Skeletal muscle satellite cell (primary cell): ENCODE data around the gene TMPRSS9.
"Not testable (repeated sequence)": the region's sequence is repeated elsewhere in the genome, so short reads cannot be mapped to it uniquely, and the experiment has no call there.

Experiments used
- H3K27me3 ChIP-seq: 2 replicates; pipeline ENCODE4 v1.7.0; 2013; ENCODE audit warnings: low read length; ENCODE audit not compliant: control insufficient read depth, insufficient read depth
- H3K36me3 ChIP-seq: 2 replicates; pipeline ENCODE4 v1.7.0; 2013; ENCODE audit warnings: mild to moderate bottlenecking, control low read depth, low read length; ENCODE audit not compliant: insufficient read depth
- H3K4me1 ChIP-seq: 2 replicates; pipeline ENCODE4 v1.7.0; 2013; ENCODE audit warnings: low read length; ENCODE audit not compliant: control insufficient read depth, insufficient read depth
- H3K4me2 ChIP-seq: 2 replicates; pipeline ENCODE4 v1.7.0; 2013; ENCODE audit warnings: mild to moderate bottlenecking, low read length
- H3K4me3 ChIP-seq: 2 replicates; pipeline ENCODE4 v1.7.0; 2013; ENCODE audit warnings: low read length
- H3K9ac ChIP-seq: 2 replicates; pipeline ENCODE4 v1.7.0; 2013; ENCODE audit warnings: mild to moderate bottlenecking, low read depth, low read length, moderate library complexity
- H3K9me3 ChIP-seq: replicated peaks from 2 replicates; pipeline ENCODE4 v1.7.0; 2013; ENCODE audit warnings: mild to moderate bottlenecking, control low read depth, low read length

Gene TMPRSS9

DNA sequence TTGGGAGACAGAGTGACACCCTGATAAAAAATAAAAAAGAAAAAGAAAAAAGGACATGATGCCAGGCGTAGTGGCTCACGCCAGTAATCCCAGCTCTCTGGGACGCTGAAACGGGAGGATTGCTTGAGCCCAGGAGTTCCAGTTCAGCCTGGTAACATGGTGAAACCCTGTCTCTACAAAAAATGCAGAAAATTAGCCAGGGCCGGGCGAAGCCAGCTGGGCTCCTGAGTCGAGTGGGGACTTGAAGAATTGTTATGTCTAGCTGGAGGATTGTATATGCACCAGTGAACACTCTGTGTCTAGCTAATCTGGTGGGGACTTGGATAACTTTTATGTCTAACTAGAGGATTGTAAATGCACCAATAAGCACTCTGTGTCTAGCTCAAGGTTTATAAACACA, 32.3 kb downstream of the TMPRSS9 start:
- Histone ChIP-seq H3K9ac (no peak overlapping the region), H3K27me3 (peaks cover 26% of the 10 kb centered on the region), H3K9me3 (no peaks in the 10 kb centered on the region), H3K4me3 (no peak overlapping the region), H3K36me3 (no peaks in the 10 kb centered on the region), H3K4me2 (no peak overlapping the region), H3K4me1 (no peaks in the 10 kb centered on the region)

DNA sequence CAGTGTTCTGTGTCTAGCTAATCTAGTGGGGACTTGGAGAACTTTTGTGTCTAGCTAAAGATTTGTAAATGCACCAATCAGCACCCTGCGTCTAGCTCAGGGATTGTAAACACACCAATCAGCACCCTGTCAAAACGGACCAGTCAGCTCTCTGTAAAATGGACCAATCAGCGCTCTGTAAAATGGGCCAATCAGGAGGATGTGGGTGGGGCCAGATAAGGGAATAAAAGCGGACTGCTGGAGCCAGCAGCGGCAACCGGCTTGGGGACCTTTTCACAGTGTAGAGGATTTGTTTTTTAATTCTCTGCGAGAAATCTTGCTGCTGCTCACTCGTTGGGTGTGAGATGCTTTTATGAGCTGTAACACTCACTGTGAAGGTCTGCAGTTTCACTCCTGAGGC, 32.8 kb downstream of the TMPRSS9 start:
- H3K9ac ChIP-seq, result not testable (repeated sequence)

DNA sequence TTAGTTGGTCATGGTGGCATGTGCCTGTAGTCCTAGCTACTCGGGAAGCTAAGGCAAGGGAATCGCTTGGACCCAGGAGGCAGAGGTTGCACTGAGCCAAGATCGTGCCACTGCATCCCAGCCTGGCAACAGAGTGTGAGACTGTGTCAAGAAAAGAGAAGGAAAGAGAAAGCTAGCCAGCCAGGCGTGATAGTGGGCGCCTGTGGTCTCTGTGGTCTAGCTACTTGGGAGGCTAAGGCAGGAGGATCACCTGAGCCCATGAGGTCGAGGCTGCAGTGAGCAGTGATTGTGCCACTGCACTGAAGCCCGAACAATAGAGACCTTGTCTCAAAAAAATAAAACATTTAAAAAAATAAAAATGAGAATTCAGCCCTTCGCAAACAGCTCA, 34.0 kb downstream of the TMPRSS9 start:
- Histone ChIP-seq H3K36me3 (no peaks in the 10 kb centered on the region), H3K4me1 (no peaks in the 10 kb centered on the region), H3K9me3 (no peaks in the 10 kb centered on the region), H3K4me3 (no peak overlapping the region), H3K4me2 (no peak overlapping the region), H3K9ac (no peak overlapping the region), H3K27me3 (peaks cover 13% of the 10 kb centered on the region)

More for the DNA sequence above, 32.8 kb downstream of the TMPRSS9 start:
- H3K27me3 ChIP-seq, result peaks cover 20% of the 10 kb centered on the region
- not testable (repeated sequence) for H3K36me3 ChIP-seq, H3K9me3 ChIP-seq, H3K4me1 ChIP-seq, H3K4me3 ChIP-seq, H3K4me2 ChIP-seq

DNA sequence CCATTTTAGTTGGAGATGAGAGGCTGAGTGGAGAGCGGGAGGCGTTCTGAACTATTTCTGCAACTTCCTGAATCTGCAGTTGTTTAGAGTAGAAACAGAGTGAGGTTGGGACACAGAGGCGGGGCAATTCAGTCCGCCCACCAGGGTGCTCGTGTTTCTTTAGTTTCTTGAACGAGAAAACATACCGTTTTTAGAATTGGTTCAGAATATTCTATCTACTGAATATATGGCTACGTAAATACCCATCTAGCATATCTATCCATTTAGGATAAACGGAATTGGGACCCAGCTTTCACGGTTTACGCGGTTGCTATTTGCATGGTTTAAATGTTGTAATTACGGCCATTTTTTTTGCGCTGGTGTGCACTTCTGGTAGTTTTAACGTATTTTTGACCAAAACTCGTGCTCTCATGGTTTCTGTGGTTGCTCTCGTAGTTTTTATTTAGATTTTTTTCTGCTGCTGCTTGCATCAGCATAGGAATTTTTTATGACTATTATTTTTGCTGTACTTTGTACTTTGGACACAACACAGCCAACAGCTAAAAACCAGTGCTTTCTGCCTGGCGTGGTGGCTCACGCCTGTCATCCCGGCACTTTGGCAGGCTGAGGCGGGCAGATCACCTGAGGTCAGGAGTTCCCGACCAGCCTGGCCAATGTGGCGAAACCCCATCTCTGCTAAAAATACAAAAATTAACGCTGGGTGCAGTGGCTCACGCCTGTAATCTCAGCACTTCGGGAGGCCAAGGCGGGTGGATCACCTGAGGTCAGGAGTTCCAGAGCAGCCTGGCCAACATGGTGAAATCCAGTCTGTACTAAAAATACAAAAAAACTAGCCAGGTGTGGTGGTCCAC, 34.6 kb downstream of the TMPRSS9 start:
- Histone ChIP-seq H3K4me3 (no peak overlapping the region), H3K4me1 (no peaks in the 10 kb centered on the region), H3K9me3 (no peaks in the 10 kb centered on the region), H3K27me3 (peaks cover 10% of the 10 kb centered on the region), H3K4me2 (no peak overlapping the region), H3K9ac (no peak overlapping the region), H3K36me3 (no peaks in the 10 kb centered on the region)

DNA sequence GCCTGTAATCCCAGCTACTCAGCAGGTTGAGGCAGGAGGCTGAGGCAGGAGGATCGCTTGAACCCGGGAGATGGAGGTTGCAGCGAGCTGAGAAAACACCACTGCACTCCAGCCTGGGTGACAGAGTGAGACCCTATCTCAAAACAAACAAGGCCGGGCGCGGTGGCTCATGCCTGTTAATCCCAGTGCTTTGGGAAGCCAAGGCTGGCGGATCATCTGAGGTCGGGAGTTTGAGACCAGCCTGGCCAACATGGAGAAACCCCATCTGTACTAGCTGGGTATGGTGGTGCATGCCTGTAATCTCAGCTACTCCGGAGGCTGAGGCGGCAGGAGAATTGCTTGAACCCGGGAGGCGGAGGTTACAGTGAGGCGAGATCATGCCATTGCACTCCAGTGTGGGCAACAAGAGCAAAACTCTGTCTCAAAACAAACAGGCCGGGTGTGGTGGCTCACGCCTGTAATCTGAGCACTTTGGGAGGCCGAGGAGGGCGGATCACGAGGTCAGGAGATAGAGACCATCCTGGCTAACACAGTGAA, 35.3 kb downstream of the TMPRSS9 start:
- H3K4me1 ChIP-seq, H3K27me3 ChIP-seq, H3K9me3 ChIP-seq, H3K4me3 ChIP-seq, H3K4me2 ChIP-seq, H3K9ac ChIP-seq, H3K36me3 ChIP-seq: not testable (repeated sequence)

DNA sequence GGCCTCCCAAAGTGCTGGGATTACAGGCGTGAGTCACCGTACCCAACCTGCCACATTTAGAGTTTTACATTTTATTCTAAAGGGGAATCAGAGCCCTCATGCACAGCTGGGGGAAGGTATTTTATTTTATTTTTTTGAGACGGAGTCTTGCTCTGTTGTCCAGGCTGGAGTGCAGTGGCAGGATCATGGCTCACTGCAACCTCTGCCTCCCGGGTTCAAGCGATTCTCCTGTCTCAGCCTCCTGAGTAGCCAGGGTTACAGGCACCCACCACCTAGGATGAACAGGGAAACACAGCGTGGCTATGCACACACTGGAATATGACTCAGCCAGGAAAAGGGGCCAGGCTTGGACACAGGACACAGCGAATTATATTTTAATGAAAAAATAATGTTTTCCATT, 37.1 kb downstream of the TMPRSS9 start:
- H3K4me1 ChIP-seq, H3K27me3 ChIP-seq, H3K9ac ChIP-seq, H3K36me3 ChIP-seq, H3K4me3 ChIP-seq, H3K9me3 ChIP-seq, H3K4me2 ChIP-seq: not testable (repeated sequence)

DNA sequence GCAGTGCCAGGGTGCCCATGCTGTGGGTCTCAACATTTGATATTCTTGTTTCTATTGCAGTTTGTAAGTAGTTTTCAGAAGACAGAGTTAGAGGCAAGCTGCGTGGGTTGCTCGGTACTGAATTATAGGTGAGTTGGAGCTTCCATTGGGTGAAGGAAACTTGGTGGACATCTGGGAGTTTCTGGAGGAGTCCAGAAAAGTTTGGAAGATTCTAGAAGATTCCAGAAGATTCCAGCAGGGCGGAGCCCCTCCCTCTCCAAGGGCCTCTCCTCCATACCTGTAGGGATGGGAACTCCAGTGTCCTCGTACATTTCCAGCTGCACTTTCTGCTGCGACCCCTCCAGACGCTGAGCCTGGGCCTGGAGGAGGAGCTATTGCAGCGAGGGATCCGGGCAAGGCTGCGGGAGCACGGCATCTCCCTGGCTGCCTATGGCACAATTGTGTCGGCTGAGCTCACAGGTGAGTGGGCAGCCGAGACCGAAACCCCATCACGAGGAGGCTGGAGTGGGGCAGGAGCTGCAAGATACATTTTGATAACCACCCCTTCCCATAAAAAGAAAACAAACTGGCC, 38.8 kb downstream of the TMPRSS9 start:
- Histone ChIP-seq H3K4me3 (no peak overlapping the region), H3K9ac (no peak overlapping the region), H3K36me3 (no peaks in the 10 kb centered on the region), H3K9me3 (no peaks in the 10 kb centered on the region), H3K27me3 (peaks cover 7% of the 10 kb centered on the region), H3K4me2 (no peak overlapping the region), H3K4me1 (no peaks in the 10 kb centered on the region)

DNA sequence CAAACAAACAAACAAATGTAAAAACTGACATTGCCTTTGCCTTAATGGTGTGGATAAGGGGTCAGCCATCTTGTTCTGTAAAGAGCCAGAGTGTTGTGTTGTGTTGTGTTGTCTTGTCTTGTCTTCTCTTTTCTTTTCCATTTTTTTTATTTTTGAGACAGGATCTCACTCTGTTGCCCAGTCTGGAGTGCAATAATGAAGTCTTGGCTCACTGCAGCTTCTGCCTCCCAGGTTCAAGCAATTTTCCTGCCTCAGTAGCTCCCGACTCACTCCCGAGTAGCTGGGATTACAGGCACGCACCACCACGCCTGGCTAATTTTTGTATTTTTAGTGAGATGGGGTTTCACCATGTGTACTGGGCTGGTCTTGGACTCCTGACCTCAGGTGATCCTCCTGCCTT, 39.5 kb downstream of the TMPRSS9 start:
- Histone ChIP-seq H3K4me3 (no peak overlapping the region), H3K36me3 (no peaks in the 10 kb centered on the region), H3K9ac (no peak overlapping the region), H3K4me1 (no peaks in the 10 kb centered on the region), H3K4me2 (no peak overlapping the region), H3K27me3 (peaks cover 7% of the 10 kb centered on the region), H3K9me3 (no peaks in the 10 kb centered on the region)

DNA sequence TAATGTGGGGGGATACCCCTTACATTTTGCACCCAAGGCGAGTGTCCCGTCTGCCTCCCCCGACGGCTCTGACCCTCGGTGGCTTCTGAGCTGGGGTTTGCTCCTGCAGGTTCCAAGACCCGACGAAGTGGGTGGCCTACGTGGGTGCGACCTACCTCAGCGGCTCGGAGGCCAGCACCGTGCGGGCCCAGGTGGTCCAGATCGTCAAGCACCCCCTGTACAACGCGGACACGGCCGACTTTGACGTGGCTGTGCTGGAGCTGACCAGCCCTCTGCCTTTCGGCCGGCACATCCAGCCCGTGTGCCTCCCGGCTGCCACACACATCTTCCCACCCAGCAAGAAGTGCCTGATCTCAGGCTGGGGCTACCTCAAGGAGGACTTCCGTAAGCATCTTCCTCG, 48.2 kb downstream of the TMPRSS9 start:
- H3K36me3 ChIP-seq, result no peaks in the 10 kb centered on the region
- no peak overlapping the region for H3K4me2 ChIP-seq
- H3K27me3 ChIP-seq, result peaks cover 4% of the 10 kb centered on the region
- no peak overlapping the region for H3K9ac ChIP-seq
- peaks cover 8% of the 10 kb centered on the region for H3K9me3 ChIP-seq
- H3K4me3 ChIP-seq, result no peak overlapping the region
- no peaks in the 10 kb centered on the region for H3K4me1 ChIP-seq

DNA sequence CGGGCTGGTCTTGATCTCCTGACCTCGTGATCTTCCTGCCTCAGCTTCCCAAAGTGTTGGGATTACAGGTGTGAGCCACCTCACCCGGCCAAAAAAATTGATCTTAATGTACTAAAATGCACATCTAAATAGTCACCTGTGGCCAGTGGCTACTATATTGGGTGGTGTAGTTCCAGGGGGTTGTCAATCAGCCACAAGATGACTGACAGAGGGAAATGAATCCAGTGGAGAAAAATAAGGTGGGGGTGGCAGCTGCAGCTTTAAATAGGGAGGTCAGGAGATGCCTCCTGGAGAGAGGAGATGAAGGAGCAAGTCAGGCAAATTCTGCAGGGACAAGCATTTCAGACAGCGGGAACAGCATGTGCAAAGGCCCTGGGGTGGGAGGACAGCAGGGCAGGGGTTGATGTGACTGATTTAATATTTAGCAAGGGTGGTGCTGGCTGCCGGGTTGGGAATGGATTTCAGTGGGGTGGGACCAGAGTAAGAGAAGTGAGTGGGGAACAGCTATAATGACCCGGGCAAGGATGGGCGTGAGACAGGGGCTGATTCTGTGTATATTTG, 49.4 kb downstream of the TMPRSS9 start:
- no peaks in the 10 kb centered on the region for H3K4me1 ChIP-seq
- peaks cover 8% of the 10 kb centered on the region for H3K9me3 ChIP-seq
- no peak overlapping the region for H3K9ac ChIP-seq
- H3K4me3 ChIP-seq, result no peak overlapping the region
- peaks cover 4% of the 10 kb centered on the region for H3K27me3 ChIP-seq
- no peak overlapping the region for H3K4me2 ChIP-seq
- no peaks in the 10 kb centered on the region for H3K36me3 ChIP-seq

DNA sequence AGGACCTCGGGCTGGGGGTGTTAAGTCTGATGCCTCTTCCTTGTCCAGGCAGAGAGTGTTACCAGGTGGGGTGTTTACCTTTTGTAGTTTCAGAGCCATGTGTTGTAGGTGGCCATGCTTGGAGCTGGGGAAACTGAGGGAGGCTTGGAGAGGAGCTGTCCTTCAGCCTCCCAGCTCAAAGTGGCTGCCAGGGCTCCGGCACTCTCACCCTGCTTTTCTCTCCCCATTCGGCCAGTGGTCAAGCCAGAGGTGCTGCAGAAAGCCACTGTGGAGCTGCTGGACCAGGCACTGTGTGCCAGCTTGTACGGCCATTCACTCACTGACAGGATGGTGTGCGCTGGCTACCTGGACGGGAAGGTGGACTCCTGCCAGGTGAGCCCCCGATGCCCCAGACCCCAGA, 50.0 kb downstream of the TMPRSS9 start:
- Histone ChIP-seq H3K36me3 (no peaks in the 10 kb centered on the region), H3K9ac (no peak overlapping the region), H3K4me1 (no peaks in the 10 kb centered on the region), H3K9me3 (peaks cover 8% of the 10 kb centered on the region), H3K4me2 (no peak overlapping the region), H3K27me3 (peaks cover 4% of the 10 kb centered on the region), H3K4me3 (no peak overlapping the region)
